GM18909 (cell line): ENCODE data around the gene DEPDC5.
"Not testable (repeated sequence)": the region's sequence is repeated elsewhere in the genome, so short reads cannot be mapped to it uniquely, and the experiment has no call there.

Experiments used
- ATAC-seq: cut with Tn5 transposase; IDR thresholded peaks from one replicate; pipeline ENCODE4 v1.9.1; 2021; ENCODE audit warnings: mild to moderate bottlenecking; ENCODE audit not compliant: unreplicated experiment, poor library complexity

Gene DEPDC5

DNA sequence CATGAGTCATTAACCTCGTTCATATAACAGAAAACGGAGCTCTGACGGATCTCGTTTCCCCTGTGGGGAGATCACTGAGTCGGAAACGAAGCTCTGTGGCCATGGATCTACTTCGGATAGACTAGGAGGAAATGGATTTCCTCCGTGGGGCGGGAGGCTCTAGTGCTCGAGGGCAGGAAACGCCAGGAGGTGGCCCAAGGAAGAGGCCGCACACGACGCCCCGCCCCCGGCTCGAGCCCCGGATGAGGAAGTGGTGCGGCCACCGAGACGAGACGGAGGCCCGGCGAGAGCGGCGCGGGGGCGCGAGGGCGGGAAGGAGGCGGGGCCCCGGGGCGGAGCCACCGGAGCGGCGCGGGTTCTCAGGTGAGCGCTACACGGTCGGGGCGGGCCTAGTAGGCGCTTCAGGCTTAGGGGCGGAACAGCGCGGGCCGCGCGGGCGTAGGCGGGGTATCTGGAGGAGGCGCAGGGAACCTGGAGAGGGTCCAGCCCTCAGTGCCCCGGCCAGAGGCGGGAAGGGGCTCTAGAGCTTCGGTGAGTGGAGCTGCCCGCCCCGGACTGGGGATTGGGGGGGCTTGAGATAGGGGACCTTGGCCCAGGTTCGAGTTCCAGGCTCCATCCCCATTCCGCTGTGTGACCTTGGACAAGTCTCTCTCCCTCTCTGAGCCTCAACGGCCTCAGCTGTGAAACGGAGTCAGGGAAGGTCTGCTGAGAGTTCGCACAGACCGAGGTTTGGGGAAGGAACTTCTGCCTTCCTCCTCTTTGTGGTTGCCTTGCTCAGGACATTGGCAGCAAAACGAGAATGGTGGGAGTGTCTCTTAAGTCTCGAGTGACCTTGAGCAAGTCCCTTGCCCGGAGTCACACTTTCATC is at the start of gene DEPDC5:
DEPDC5 (plus strand) TSS at position 386 of the 868 bp plus-strand sequence. CDS start 903 bp downstream, outside the sequence.
- peak; percentile 74 for ATAC-seq

DNA sequence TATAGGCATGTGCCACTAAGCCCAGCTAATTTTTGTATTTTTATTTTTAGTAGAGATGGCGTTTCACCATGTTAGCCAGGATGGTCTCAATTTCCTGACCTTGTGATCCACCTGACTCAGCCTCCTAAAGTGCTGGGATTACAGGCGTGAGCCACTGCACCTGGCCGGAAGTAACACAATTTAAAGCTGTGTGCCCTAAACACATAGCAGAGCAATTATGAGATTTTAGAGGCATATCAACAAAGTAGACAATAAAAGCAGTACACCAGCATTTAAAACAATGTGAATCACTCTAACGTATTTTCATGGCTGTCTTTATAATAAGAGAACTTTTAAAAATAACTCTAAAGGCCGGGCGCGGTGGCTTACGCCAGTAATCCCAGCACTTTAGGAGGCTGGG is 46.3 kb upstream of the DEPDC5 start:
- ATAC-seq = no peak

DNA sequence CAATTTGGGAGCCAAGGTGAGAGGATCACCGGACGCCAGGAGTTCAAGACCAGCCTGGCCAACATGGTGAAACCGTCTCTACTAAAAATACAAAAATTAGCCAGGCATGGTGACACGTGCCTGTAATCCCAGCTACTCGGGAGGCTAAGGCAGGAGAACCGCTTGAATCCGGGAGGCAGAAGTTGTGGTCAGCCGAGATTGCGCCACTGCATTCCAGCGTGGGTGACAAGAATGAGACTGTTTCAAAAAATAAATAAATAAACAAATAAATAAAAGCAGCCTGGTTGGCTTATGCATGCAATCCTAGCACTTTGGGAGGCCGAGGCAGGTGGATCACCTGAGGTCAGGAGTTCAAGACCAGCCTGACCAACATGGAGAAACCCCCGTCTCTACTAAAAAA is 42.6 kb upstream of the DEPDC5 start:
- ATAC-seq = not testable (repeated sequence)

DNA sequence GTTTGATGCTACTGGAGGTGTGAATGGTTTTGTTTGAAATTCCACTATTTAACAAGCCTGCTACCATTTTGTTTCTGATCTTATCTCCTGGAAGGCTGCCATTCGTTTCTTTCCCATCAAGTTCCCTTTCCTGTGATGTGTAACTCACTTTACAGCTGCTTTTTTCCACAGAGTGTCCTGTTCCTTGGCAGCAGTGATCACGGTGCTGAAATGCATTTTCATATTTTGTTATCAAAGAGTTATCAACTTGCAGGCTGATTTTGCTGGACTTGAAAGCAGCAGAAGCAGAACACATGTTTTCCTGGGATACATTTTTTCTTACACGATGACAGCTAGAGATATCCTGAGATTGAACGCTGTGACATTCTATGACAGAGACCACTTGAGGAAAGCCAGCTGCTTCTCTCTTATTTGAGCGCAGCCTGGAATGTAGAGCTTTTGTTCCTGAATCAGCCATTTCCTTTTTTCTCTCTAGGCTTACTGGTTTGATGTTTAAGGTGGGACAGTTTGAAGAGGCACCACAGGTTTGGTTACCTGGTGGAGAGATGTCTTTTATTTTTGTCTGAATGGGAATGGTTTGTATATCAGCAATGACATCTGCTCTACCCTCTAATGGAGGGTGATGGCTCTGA is 38.6 kb upstream of the DEPDC5 start:
- ATAC-seq = no peak

DNA sequence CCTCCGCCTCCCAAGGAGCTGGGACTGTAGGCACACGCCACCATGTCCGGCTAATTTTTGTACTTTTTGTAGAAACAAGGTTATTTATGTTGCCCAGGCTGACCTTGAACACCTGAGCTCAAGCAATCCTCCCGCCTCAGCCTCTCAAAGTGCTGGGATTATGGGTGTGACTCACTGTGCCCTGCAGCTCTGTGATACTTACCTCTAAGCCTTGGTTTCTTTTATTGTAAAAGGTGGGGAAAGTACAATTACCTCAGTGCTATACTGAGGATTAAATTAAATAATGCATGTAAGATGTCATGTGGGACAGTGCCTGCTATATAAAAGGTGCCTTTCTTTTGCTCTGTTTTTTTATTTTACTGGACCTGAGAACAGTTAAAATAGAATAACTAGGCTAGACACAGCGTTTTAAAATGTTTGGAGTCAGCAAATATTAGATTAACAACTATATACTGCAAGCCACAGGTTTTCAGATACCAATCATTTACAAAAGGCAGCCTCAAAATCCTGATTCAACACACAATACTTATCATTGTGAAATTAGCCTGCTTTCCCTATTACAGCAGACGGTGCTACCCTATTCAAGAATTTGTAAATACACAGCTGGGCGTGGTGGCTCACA is 33.9 kb upstream of the DEPDC5 start:
- ATAC-seq = no peak

DNA sequence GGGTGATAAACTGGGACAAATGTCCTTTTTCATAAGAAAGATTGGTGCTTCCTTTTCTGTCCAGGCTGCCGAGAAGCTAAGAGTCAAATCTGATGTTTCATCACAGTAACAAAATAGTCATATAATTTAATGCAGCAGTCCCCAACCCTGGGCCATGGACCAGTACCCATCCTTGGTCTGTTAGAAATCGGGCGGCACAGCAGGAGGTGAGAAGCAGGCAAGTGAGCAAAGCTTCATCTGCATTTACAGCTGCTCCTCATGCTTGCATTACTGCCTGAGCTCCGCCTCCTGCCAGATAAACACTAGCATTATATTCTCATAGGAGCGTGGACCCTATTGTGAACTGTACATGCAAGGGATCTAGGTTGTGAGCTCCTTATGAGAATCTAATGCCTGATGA is 30.1 kb upstream of the DEPDC5 start:
- no peak for ATAC-seq

DNA sequence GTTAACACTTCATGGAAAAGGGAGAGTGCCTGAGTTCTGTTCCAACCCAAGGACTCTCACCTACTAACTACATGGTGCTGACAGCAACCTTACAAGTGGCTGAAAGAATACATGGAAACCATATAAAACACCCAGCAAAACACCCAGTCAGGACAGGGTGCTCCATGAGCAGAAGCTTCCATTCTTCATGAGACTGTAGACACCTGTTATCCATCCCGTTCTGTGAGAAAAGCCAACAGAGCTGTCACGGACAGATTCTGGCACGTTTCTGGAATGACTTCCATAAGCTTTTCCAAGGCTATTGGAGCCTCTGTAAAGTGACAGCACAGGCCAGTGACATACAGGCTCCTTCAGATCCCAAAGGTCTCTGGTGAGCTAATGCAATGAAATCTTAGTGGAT is 27.1 kb upstream of the DEPDC5 start:
- no peak for ATAC-seq

DNA sequence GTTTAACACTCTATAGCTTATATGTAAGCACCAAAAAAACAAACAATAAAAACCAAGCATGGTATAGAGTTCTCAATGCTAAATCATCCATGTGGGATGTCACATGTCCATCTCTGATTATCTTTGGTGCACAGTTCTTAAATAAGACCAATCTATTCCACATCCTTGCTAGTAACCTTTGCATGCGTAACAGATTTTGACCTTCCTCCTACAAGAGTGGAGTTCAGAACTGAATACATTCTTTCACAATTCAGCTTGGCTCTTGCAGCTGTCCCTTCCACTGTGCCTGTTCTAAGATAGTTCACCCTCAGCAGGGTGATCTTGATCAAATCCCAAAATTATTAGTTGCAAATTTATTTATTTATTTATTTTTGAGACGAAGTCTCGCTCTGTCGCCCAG is 25.0 kb upstream of the DEPDC5 start:
- ATAC-seq = no peak

DNA sequence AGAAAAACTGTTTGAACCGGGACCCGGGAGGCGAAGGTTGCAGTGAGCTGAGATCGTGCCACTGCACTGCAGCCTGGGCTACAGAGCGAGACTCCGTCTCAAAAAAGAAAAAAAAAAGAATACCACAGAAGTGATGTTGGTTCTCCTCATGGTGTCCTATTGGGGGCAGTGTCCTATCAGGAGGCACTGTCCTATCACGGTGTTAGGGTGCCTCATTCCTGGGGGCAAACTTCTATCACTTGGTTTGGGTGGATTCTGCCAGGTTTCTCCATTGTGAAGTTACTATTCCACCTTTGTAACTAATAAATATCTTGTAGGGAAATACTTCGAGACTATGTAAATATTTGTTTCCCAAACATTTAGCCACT is 23.5 kb upstream of the DEPDC5 start:
- no peak for ATAC-seq

DNA sequence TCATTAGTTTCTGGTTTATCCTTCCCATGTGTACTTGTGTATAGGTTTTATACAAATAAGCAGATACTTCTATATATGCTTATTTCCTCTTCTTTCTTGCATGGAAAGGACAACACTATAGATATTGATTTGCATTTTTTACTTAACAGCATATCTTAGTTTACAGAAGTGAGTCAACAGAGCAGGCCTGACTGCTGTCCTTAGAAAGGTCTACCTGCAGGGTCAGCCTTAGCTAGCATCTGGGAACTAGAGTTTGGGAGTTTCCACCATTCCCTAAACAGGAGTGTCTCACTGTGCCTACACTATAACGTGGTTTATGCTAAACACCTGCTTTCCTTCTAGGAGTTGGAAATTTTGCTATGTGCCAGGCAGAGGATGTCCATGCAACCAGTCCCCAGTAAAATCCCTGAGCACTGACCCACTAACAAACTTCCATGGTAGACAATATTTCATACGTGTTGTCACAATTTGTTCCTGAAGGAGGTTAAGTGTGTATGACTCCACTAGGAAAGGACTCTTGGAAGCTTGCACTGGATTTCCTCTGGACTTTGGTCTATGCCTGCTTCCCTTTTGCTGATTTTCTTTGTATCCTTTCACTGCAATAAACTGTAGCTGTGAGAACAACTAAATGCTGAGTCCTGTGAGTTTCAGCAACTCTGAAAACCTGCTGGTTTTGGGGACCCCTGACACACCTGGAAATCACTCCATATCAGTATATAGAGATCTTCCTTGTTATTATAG is 21.6 kb upstream of the DEPDC5 start:
- no peak for ATAC-seq

DNA sequence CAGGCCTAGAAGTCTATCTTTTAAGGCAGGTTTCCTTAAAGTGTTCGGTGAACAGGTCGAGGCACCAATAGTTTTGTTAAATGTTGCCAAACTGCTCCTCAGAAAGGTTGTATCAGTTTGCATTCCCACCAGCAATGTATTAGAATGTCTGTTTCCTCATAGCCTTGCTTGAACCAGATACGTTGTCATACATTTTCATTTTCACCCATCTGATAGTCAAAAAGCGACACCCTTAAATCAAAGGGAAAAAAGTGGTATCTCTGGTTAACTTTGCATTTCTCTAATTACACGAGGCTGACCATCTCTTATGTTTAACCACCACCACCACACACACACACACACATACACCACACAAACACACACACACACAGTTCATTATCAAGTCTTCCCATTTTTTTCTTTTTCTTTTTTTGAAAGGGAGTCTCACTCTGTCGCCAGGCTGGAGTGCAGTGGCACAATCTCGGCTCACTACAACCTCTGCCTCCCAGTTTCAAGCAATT is 20.2 kb upstream of the DEPDC5 start:
- ATAC-seq = no peak

DNA sequence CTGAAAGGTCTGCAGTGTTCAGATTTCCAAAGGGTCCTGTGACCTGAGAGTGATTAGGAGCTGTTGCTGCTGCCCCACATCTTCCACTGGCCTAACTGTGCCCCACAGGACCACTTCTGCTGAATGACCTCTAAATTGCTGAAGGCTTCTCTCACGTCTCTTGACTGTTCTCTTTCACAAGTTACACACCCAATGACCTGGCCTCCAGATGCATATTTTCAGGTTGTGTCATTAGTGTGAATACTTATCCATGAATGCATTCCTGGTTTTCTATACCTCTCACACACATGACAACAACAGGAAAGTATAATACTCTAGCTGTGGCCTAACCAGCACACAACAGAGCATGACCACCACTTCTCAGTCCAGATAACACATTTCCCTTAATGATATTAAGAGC is 19.3 kb upstream of the DEPDC5 start:
- ATAC-seq = no peak

DNA sequence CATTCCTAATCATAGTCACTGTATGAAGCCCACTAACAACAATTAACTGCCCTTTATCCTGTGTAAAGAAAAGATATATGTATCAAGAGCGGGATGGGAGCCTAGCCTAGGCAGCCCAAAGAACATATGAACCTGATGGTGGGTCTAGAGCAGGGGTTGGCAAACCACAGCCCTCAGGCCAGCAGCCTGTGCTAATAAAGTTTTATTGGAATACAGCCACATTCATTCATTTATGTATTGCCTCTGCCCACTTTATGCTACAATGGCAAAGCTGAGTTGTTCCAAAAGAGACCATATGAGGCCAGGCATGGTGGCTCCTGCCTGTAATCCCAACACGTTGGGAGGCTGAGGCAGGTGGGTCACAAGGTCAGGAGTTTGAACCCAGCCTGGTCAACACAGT is 17.4 kb upstream of the DEPDC5 start:
- no peak for ATAC-seq

DNA sequence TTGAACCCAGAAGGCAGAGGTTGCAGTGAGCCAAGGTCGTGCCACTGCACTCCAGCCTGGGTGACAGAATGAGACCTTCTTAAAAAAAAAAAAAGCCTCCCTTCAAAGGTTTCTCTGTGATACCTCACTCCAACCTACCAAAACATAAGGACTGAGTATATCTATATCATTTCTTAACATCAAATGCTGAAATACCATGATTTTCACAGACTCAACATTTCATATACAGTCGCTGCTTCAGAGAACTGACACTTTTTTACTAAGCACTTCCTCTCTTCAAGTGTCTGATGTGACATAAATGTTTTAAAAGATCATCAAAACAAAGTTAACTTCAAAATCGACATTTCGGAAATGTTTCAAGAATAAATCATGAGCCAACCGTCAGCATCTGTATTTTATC is 15.9 kb upstream of the DEPDC5 start:
- no peak for ATAC-seq

DNA sequence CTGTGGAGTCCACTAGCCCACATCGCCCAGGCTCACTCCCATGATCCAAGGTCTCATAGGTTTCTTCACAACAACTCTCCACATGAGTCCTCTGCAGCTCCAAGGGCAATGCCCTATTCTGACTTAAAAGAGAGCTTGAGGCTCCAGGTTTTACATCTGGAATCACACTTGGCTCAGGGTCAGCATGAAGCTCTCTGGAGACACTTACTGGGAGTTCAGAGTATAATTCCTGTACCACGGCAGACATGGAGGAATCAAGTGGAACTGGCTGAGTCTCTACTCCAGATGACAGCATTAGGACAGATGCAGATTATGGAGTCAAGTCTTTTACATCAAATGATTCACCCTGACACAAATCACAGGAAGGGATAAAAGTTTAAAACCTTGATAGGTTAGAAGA is 15.3 kb upstream of the DEPDC5 start:
- no peak for ATAC-seq

DNA sequence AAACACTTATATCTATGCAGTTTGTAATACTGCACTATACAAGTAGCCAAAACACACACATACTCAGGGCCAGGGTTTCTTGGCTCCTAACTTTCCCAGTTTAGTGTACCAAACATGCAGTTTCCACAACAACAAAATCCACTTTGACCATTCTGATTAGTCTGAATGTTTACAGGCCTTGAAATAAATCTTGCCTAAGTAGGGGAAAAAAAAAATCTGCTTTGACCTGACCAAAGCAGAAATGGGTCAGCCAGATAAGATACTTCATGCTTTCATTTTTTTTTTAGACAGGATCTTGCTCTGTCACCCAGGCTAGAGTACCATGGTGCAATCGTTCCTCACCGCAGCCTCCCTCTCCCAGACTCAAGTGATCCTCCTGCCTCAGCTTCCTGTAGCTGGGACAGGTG is 14.0 kb upstream of the DEPDC5 start:
- no peak for ATAC-seq

DNA sequence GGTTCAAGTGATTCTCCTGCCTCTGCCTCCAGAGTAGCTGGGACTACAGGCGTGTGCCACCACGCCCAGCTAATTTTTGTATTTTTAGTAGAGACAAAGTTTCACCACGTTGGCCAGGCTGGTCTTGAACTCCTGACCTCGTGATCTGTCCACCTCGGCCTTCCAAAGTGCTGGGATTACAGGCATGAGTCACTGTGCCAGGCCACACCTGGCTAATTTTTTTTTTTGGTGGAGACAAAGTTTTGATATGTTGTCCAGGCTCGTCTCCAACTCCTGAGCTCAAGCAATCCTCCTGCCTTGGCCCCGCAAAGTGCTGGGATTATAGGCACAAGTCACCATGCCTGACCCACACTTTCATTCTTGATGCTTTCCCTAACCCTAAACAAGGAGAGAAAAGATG is 13.5 kb upstream of the DEPDC5 start:
- not testable (repeated sequence) for ATAC-seq

DNA sequence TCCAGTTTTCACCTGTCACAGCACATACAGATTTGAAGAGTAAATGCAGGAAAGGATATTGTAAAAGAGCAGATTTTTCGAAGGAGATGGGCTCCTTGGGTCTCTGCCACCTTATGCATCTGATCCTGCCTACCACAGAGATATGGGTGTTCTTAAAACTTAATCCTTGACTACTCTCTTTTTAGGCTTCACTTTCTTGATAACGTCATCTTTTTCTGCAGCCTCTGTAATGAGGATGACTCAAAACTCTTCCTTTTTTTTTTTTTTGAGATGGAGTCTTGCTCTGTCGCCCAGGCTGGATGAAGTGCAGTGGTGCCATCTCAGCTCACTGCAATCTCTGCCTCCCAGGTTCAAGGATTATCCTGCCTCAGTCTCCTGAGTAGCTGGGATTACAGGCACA is 11.7 kb upstream of the DEPDC5 start:
- no peak for ATAC-seq

DNA sequence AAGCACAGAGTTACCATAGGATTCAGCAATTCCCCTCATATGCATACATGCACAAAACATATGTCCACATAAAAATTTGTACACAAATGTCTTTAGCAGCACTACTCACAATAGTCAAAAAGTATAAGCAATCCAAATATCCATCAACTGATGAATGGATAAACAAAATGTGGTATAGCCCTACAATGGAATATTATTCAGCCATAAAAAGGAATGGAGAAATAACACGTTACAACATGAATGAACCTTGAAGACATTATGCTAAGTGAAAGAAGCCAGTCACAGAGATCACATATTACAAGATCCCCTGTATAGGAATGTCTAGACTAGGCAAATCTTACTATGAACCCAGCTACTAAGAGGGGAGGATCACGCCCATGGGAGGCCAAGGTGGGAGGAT is 11.1 kb upstream of the DEPDC5 start:
- no peak for ATAC-seq

DNA sequence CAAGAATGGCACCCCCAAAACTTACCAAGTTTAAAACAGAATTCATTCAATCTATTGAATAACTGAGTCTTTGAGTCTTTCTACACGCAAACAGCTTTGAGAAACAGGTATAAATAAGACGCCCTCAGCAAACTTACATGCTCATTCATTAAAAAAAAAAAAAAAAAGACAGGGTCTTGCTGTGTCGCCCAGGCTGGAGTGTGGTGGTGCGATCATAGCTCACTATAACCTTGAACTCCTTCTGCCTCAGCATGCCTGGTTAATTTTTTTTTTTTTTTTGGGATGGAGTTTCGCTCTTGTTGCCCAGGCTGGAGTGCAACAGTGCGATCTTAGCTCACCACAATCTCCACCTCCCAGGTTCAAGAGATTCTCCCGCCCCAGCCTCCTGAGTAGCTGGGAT is 9.9 kb upstream of the DEPDC5 start:
- no peak for ATAC-seq

DNA sequence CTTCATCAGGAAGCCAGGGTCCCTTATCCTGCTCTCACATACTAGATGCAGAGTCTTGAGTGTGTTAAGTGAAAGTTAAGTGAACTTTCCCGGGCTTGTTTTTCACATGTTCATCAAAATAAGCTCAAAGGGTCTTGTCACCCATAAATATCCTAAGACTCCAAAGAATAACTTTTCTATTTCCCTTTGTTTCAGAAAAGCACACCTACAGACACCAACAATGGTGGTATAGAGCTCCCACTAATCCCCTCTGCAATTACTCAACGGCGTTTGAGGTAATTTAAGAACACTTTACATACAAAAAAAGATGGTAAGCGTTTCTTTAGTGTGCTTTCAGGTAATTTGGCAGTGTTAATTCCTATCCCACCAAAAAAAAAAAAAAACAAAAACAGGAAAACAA is 6.4 kb upstream of the DEPDC5 start:
- ATAC-seq = no peak
